ENCODE measurements around the gene HBB.

HBB gene

GRCh38 chr11:5247472-5248192 is 20.8 kb upstream of the HBB start:
- Histone ChIP-seq H3K27me3 (ENCODE audit: control insufficient read depth in 1 of 2, insufficient read depth in 2 of 2, low read length in 2 of 2) (no peaks in the 10 kb centered on the region), H3K9ac (ENCODE audit: low read depth in 1 of 2, low read length in 2 of 2) (no peak overlapping the region), H3K4me1 (ENCODE audit: control insufficient read depth in 1 of 2, insufficient read depth in 2 of 2, low read length in 2 of 2) (no peaks in the 10 kb centered on the region), H3K9me3 (ENCODE audit: control insufficient read depth in 1 of 2, low read length in 2 of 2) (no peaks in the 10 kb centered on the region), H3K36me3 (ENCODE audit: control insufficient read depth in 1 of 2, insufficient read depth in 2 of 2, low read length in 2 of 2) (no peaks in the 10 kb centered on the region), H3K27ac (ENCODE audit: low read depth, low read length) (no peak overlapping the region), H3K4me3 (ENCODE audit: low read depth in 1 of 2, low read length in 2 of 2) (no peak overlapping the region)

- Histone ChIP-seq H3K27me3 (ENCODE audit: control insufficient read depth in 1 of 2, insufficient read depth in 2 of 2, low read length in 2 of 2) (no peaks in the 10 kb centered on the region), H3K9ac (ENCODE audit: low read depth in 1 of 2, low read length in 2 of 2) (no peak overlapping the region), H3K9me3 (ENCODE audit: control insufficient read depth in 1 of 2, low read length in 2 of 2) (no peaks in the 10 kb centered on the region), H3K4me3 (ENCODE audit: low read depth in 1 of 2, low read length in 2 of 2) (no peak overlapping the region), H3K27ac (ENCODE audit: low read depth, low read length) (no peak overlapping the region), H3K36me3 (ENCODE audit: control insufficient read depth in 1 of 2, insufficient read depth in 2 of 2, low read length in 2 of 2) (no peaks in the 10 kb centered on the region), H3K4me1 (ENCODE audit: control insufficient read depth in 1 of 2, insufficient read depth in 2 of 2, low read length in 2 of 2) (no peaks in the 10 kb centered on the region)
Measured at GRCh38 chr11:5246772-5247471, 20.1 kb upstream of the HBB start.

- Histone ChIP-seq H3K9me3 (ENCODE audit: control insufficient read depth in 1 of 2, low read length in 2 of 2) (no peaks in the 10 kb centered on the region), H3K27me3 (ENCODE audit: control insufficient read depth in 1 of 2, insufficient read depth in 2 of 2, low read length in 2 of 2) (no peaks in the 10 kb centered on the region), H3K36me3 (ENCODE audit: control insufficient read depth in 1 of 2, insufficient read depth in 2 of 2, low read length in 2 of 2) (no peaks in the 10 kb centered on the region), H3K4me1 (ENCODE audit: control insufficient read depth in 1 of 2, insufficient read depth in 2 of 2, low read length in 2 of 2) (no peaks in the 10 kb centered on the region), H3K4me3 (ENCODE audit: low read depth in 1 of 2, low read length in 2 of 2) (no peak overlapping the region), H3K27ac (ENCODE audit: low read depth, low read length) (no peak overlapping the region), H3K9ac (ENCODE audit: low read depth in 1 of 2, low read length in 2 of 2) (no peak overlapping the region)
Measured at GRCh38 chr11:5245155-5245554, 18.3 kb upstream of the HBB start.

- Histone ChIP-seq H3K27me3 (ENCODE audit: control insufficient read depth in 1 of 2, insufficient read depth in 2 of 2, low read length in 2 of 2) (no peaks in the 10 kb centered on the region), H3K9ac (ENCODE audit: low read depth in 1 of 2, low read length in 2 of 2) (no peak overlapping the region), H3K4me3 (ENCODE audit: low read depth in 1 of 2, low read length in 2 of 2) (no peak overlapping the region), H3K4me1 (ENCODE audit: control insufficient read depth in 1 of 2, insufficient read depth in 2 of 2, low read length in 2 of 2) (no peaks in the 10 kb centered on the region), H3K27ac (ENCODE audit: low read depth, low read length) (no peak overlapping the region), H3K36me3 (ENCODE audit: control insufficient read depth in 1 of 2, insufficient read depth in 2 of 2, low read length in 2 of 2) (no peaks in the 10 kb centered on the region), H3K9me3 (ENCODE audit: control insufficient read depth in 1 of 2, low read length in 2 of 2) (no peaks in the 10 kb centered on the region)
Measured at GRCh38 chr11:5243816-5244180, 16.9 kb upstream of the HBB start.

GRCh38 chr11:5242933-5243815 is 16.3 kb upstream of the HBB start:
- H3K36me3 ChIP-seq (ENCODE audit: control insufficient read depth in 1 of 2, insufficient read depth in 2 of 2, low read length in 2 of 2), result no peaks in the 10 kb centered on the region
- no peak overlapping the region for H3K27ac ChIP-seq (ENCODE audit: low read depth, low read length)
- no peak overlapping the region for H3K4me3 ChIP-seq (ENCODE audit: low read depth in 1 of 2, low read length in 2 of 2)
- no peaks in the 10 kb centered on the region for H3K27me3 ChIP-seq (ENCODE audit: control insufficient read depth in 1 of 2, insufficient read depth in 2 of 2, low read length in 2 of 2)
- H3K9ac ChIP-seq (ENCODE audit: low read depth in 1 of 2, low read length in 2 of 2), result no peak overlapping the region
- H3K9me3 ChIP-seq (ENCODE audit: control insufficient read depth in 1 of 2, low read length in 2 of 2), result no peaks in the 10 kb centered on the region
- no peaks in the 10 kb centered on the region for H3K4me1 ChIP-seq (ENCODE audit: control insufficient read depth in 1 of 2, insufficient read depth in 2 of 2, low read length in 2 of 2)

GRCh38 chr11:5242208-5242607 is 15.3 kb upstream of the HBB start:
- no peak overlapping the region for H3K27ac ChIP-seq (ENCODE audit: low read depth, low read length)
- H3K4me3 ChIP-seq (ENCODE audit: low read depth in 1 of 2, low read length in 2 of 2), result no peak overlapping the region
- no peaks in the 10 kb centered on the region for H3K36me3 ChIP-seq (ENCODE audit: control insufficient read depth in 1 of 2, insufficient read depth in 2 of 2, low read length in 2 of 2)
- H3K27me3 ChIP-seq (ENCODE audit: control insufficient read depth in 1 of 2, insufficient read depth in 2 of 2, low read length in 2 of 2), result no peaks in the 10 kb centered on the region
- H3K9ac ChIP-seq (ENCODE audit: low read depth in 1 of 2, low read length in 2 of 2), result no peak overlapping the region
- no peaks in the 10 kb centered on the region for H3K9me3 ChIP-seq (ENCODE audit: control insufficient read depth in 1 of 2, low read length in 2 of 2)
- no peaks in the 10 kb centered on the region for H3K4me1 ChIP-seq (ENCODE audit: control insufficient read depth in 1 of 2, insufficient read depth in 2 of 2, low read length in 2 of 2)

GRCh38 chr11:5241458-5241857 is 14.6 kb upstream of the HBB start:
- Histone ChIP-seq H3K9me3 (ENCODE audit: control insufficient read depth in 1 of 2, low read length in 2 of 2) (no peaks in the 10 kb centered on the region), H3K4me3 (ENCODE audit: low read depth in 1 of 2, low read length in 2 of 2) (no peak overlapping the region), H3K4me1 (ENCODE audit: control insufficient read depth in 1 of 2, insufficient read depth in 2 of 2, low read length in 2 of 2) (no peaks in the 10 kb centered on the region), H3K27me3 (ENCODE audit: control insufficient read depth in 1 of 2, insufficient read depth in 2 of 2, low read length in 2 of 2) (no peaks in the 10 kb centered on the region), H3K27ac (ENCODE audit: low read depth, low read length) (no peak overlapping the region), H3K9ac (ENCODE audit: low read depth in 1 of 2, low read length in 2 of 2) (no peak overlapping the region), H3K36me3 (ENCODE audit: control insufficient read depth in 1 of 2, insufficient read depth in 2 of 2, low read length in 2 of 2) (no peaks in the 10 kb centered on the region)

GRCh38 chr11:5240458-5240857 is 13.6 kb upstream of the HBB start:
- H3K36me3 ChIP-seq (ENCODE audit: control insufficient read depth in 1 of 2, insufficient read depth in 2 of 2, low read length in 2 of 2), result no peaks in the 10 kb centered on the region
- no peaks in the 10 kb centered on the region for H3K9me3 ChIP-seq (ENCODE audit: control insufficient read depth in 1 of 2, low read length in 2 of 2)
- H3K4me3 ChIP-seq (ENCODE audit: low read depth in 1 of 2, low read length in 2 of 2), result no peak overlapping the region
- H3K27ac ChIP-seq (ENCODE audit: low read depth, low read length), result no peak overlapping the region
- no peaks in the 10 kb centered on the region for H3K27me3 ChIP-seq (ENCODE audit: control insufficient read depth in 1 of 2, insufficient read depth in 2 of 2, low read length in 2 of 2)
- H3K4me1 ChIP-seq (ENCODE audit: control insufficient read depth in 1 of 2, insufficient read depth in 2 of 2, low read length in 2 of 2), result no peaks in the 10 kb centered on the region
- no peak overlapping the region for H3K9ac ChIP-seq (ENCODE audit: low read depth in 1 of 2, low read length in 2 of 2)

- H3K4me1 ChIP-seq (ENCODE audit: control insufficient read depth in 1 of 2, insufficient read depth in 2 of 2, low read length in 2 of 2), result no peaks in the 10 kb centered on the region
- no peaks in the 10 kb centered on the region for H3K9me3 ChIP-seq (ENCODE audit: control insufficient read depth in 1 of 2, low read length in 2 of 2)
- no peaks in the 10 kb centered on the region for H3K27me3 ChIP-seq (ENCODE audit: control insufficient read depth in 1 of 2, insufficient read depth in 2 of 2, low read length in 2 of 2)
- no peaks in the 10 kb centered on the region for H3K36me3 ChIP-seq (ENCODE audit: control insufficient read depth in 1 of 2, insufficient read depth in 2 of 2, low read length in 2 of 2)
- no peak overlapping the region for H3K4me3 ChIP-seq (ENCODE audit: low read depth in 1 of 2, low read length in 2 of 2)
- no peak overlapping the region for H3K9ac ChIP-seq (ENCODE audit: low read depth in 1 of 2, low read length in 2 of 2)
- no peak overlapping the region for H3K27ac ChIP-seq (ENCODE audit: low read depth, low read length)
Measured at GRCh38 chr11:5240056-5240455, 13.2 kb upstream of the HBB start.

- no peak overlapping the region for H3K27ac ChIP-seq (ENCODE audit: low read depth, low read length)
- no peak overlapping the region for H3K9ac ChIP-seq (ENCODE audit: low read depth in 1 of 2, low read length in 2 of 2)
- H3K9me3 ChIP-seq (ENCODE audit: control insufficient read depth in 1 of 2, low read length in 2 of 2), result no peaks in the 10 kb centered on the region
- H3K4me1 ChIP-seq (ENCODE audit: control insufficient read depth in 1 of 2, insufficient read depth in 2 of 2, low read length in 2 of 2), result no peaks in the 10 kb centered on the region
- H3K4me3 ChIP-seq (ENCODE audit: low read depth in 1 of 2, low read length in 2 of 2), result no peak overlapping the region
- H3K36me3 ChIP-seq (ENCODE audit: control insufficient read depth in 1 of 2, insufficient read depth in 2 of 2, low read length in 2 of 2), result no peaks in the 10 kb centered on the region
- no peaks in the 10 kb centered on the region for H3K27me3 ChIP-seq (ENCODE audit: control insufficient read depth in 1 of 2, insufficient read depth in 2 of 2, low read length in 2 of 2)
Measured at GRCh38 chr11:5239046-5239445, 12.2 kb upstream of the HBB start.
